CD4-positive, alpha-beta T cell treated with Interleukin-4 for 1 hour (primary cell): ENCODE measurements around the gene IL33.

ENCODE experiments used
- DNase-seq, 2 donors: peaks; one replicate each; pipeline ENCODE4 v3.0.0-alpha.2; 2020 to 2022

The IL33 gene

GRCh38 chr9:6218099-6218502 lies 2.5 kb downstream of the IL33 start:
- no peak for DNase-seq

- DNase-seq: no peak
Observed at GRCh38 chr9:6219040-6219439, 3.4 kb downstream of the IL33 start.

GRCh38 chr9:6219981-6220380 lies 4.4 kb downstream of the IL33 start:
- DNase-seq: no peak

- no peak for DNase-seq
Observed at GRCh38 chr9:6224393-6225154, 9.0 kb downstream of the IL33 start.

- DNase-seq: no peak
Observed at GRCh38 chr9:6226696-6227095, 11.1 kb downstream of the IL33 start.

- no peak for DNase-seq
Observed at GRCh38 chr9:6229186-6229585, 13.6 kb downstream of the IL33 start.

GRCh38 chr9:6229619-6230018 lies 14.0 kb downstream of the IL33 start:
- no peak for DNase-seq

- DNase-seq: no peak
Observed at GRCh38 chr9:6230037-6230780, 14.6 kb downstream of the IL33 start.

- no peak for DNase-seq
Observed at GRCh38 chr9:6232336-6232945, 16.8 kb downstream of the IL33 start.

GRCh38 chr9:6234014-6234413 lies 18.4 kb downstream of the IL33 start:
- DNase-seq: no peak

GRCh38 chr9:6237267-6237666 lies 21.7 kb downstream of the IL33 start:
- DNase-seq: no peak

- no peak for DNase-seq
Observed at GRCh38 chr9:6239048-6239461, 23.4 kb downstream of the IL33 start.

GRCh38 chr9:6239694-6240093 lies 24.1 kb downstream of the IL33 start:
- no peak for DNase-seq

- no peak for DNase-seq
Observed at GRCh38 chr9:6243746-6244145, 28.1 kb downstream of the IL33 start.

GRCh38 chr9:6247266-6247665 lies 31.7 kb downstream of the IL33 start:
- no peak for DNase-seq

- DNase-seq: no peak
Observed at GRCh38 chr9:6268826-6269397, 53.3 kb downstream of the IL33 start.

- DNase-seq: no peak
Observed at GRCh38 chr9:6270896-6271295, 55.3 kb downstream of the IL33 start.

- no peak for DNase-seq
Observed at GRCh38 chr9:6271508-6272228, 56.1 kb downstream of the IL33 start.

- DNase-seq: no peak
Observed at GRCh38 chr9:6272229-6272598, 56.6 kb downstream of the IL33 start.

- no peak for DNase-seq
Observed at GRCh38 chr9:6277417-6277816, 61.8 kb downstream of the IL33 start.

- DNase-seq: no peak
Observed at GRCh38 chr9:6301858-6302257, 86.3 kb downstream of the IL33 start.

GRCh38 chr9:6302417-6302816 lies 86.8 kb downstream of the IL33 start:
- DNase-seq: no peak

- no peak for DNase-seq
Observed at GRCh38 chr9:6304232-6304631, 88.6 kb downstream of the IL33 start.
